ENCODE measurements around the gene ABCG2.

DNA sequence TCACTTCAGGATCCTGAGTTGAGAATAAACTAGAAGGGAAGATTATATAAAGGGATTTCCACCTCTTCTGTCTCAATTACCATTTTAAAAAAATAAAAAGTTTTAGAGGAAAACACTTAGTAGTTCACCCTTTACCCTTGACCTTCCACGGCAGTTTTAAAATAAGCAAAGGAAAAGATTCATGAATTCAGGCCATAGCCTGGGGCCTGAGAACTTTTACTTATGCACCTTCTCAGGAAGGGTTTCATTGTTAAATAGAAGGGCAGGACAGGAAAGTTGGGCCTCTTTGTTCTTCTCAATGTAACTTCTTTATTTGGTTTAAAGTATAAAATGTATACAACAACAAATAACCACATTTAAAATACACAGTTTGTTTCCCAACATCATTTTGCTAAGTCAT lies 96.1 kb downstream of the ABCG2 start:
- TF ChIP-seq CTCF (IDR thresholded peaks at IDR 0.05) = no peak
- TF ChIP-seq POLR2A (IDR thresholded peaks at IDR 0.05) = no peak

Measured in testis (tissue), 2 donors.